Kidney epithelial cell (primary cell): Measurements from ENCODE around the gene TMEM143. TPM values are rescaled to one million over a fixed set of nuclear protein-coding genes. Genes with fewer than 3 reads are reported as not detected.

ENCODE experiments used
- DNase-seq: peaks from one replicate; pipeline ENCODE4 v3.0.0-alpha.2; 2010; ENCODE audit warnings: low read depth
- H3K27me3 ChIP-seq: 2 replicates; pipeline ENCODE4 v1.6.0; 2011; ENCODE audit warnings: low read length; ENCODE audit not compliant: control insufficient read depth, insufficient read depth
- H3K36me3 ChIP-seq: 2 replicates; pipeline ENCODE4 v1.5.1; 2011; ENCODE audit warnings: low read length; ENCODE audit not compliant: control insufficient read depth, insufficient read depth
- H3K4me3 ChIP-seq: 2 replicates; pipeline ENCODE4 v1.5.1; 2011; ENCODE audit warnings: low read depth, mild to moderate bottlenecking, control low read depth, low read length
- total RNA-seq: library from RNA; depleted of rRNA; stranded (reverse); fragments of >200 nt; gene quantifications from 2 replicates; pipeline ENCODE4 v1.2.3, GENCODE V29; 2015
- TF ChIP-seq, protein P1 (sequence below): IDR thresholded peaks from 2 replicates; pipeline ENCODE4 v1.5.1; 2011; ENCODE audit warnings: mild to moderate bottlenecking, moderate library complexity, low read length, control low read depth, inconsistent platforms; ENCODE audit not compliant: insufficient read depth, poor library complexity, severe bottlenecking

The TMEM143 gene
- total RNA-seq, 1 donor from 2014 or later = 4.4 TPM

DNA sequence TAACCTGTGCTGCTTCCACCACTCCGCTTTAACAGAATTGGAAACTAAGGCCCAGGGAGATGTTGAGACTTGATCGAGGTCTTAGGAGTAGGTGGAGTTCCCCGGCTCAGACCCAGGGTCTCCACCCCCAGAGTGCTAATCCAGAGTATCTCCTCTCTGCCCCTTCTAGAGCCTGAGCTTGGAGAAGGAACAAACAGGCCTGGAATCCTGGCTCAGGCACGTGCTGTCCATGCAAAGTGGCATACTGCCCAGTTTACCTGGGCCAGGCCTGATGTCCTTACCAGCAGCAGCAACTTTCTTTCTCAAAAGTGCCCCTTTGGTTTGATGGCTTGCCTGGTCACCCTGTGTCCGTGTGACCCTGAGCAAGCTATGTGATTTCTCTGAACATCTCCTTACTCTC, 4.1 kb upstream of the TMEM143 start:
- DNase-seq = no peak
- Histone ChIP-seq H3K27me3 (no peaks in the 10 kb centered on the region), H3K4me3 (no peak overlapping the region), H3K36me3 (no peaks in the 10 kb centered on the region)
- TF ChIP-seq, protein P1, sequence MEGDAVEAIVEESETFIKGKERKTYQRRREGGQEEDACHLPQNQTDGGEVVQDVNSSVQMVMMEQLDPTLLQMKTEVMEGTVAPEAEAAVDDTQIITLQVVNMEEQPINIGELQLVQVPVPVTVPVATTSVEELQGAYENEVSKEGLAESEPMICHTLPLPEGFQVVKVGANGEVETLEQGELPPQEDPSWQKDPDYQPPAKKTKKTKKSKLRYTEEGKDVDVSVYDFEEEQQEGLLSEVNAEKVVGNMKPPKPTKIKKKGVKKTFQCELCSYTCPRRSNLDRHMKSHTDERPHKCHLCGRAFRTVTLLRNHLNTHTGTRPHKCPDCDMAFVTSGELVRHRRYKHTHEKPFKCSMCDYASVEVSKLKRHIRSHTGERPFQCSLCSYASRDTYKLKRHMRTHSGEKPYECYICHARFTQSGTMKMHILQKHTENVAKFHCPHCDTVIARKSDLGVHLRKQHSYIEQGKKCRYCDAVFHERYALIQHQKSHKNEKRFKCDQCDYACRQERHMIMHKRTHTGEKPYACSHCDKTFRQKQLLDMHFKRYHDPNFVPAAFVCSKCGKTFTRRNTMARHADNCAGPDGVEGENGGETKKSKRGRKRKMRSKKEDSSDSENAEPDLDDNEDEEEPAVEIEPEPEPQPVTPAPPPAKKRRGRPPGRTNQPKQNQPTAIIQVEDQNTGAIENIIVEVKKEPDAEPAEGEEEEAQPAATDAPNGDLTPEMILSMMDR = no peak

DNA sequence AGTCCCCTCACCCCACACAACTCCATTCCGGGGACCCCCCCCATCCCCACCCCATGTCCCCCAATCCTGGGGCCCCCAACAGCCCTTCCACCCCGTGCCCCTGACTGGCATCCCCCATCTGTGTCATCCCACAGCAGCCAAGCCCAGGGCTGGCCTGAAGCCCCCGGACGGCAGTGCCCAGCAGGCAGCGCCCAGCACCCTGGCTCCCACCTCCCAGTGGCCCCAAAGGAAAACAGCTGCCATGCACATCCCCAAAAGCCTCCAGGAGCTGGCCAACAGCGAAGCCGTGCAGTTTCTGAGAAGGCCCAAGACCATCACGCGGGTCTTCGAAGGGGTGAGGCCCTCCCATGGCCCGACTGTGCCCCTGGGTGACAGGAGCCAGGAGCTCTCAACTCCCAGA, 1.9 kb upstream of the TMEM143 start:
- TF ChIP-seq, protein P1 = no peak
- DNase-seq = no peak
- Histone ChIP-seq H3K36me3 (no peaks in the 10 kb centered on the region), H3K4me3 (no peak overlapping the region), H3K27me3 (no peaks in the 10 kb centered on the region)

DNA sequence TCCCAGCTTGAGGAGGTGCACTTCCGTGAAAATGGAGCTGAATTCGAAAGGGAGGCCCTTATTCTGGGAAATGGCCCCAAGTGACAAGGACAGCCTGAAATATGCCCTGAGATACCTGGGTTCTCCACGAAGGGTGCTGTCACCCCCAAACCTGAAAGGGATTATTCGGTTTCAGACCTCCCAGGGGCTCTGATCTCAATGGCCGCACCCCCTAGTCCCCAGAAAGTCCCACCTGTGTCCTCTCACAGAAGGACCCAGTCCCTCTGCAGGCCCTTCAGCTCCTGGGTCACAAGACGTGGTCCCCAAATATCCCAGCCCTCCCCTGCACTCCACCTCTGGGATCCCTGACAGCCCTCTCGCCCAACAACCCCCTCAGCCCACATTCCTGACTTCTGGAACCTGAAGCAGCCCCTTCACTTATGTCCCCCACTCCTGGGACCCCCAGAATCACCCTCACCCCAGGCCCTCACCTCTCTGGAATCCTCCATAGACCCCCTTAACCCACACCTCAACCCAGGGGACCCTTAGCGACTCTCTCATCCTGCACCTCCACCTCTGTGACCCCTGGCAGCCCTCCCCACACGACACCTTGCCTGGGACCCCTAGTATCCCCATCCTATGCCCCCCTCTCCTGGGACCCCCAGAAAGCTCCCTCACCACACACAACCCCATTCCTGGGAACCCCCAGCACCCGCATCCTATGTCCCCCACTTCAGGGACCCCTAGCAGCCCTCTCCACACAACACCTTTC, 1.0 kb upstream of the TMEM143 start:
- Histone ChIP-seq H3K27me3 (no peaks in the 10 kb centered on the region), H3K36me3 (no peaks in the 10 kb centered on the region), H3K4me3 (peak overlapping the region; percentile 17)
- no peak for DNase-seq
- TF ChIP-seq, protein P1 = no peak

DNA sequence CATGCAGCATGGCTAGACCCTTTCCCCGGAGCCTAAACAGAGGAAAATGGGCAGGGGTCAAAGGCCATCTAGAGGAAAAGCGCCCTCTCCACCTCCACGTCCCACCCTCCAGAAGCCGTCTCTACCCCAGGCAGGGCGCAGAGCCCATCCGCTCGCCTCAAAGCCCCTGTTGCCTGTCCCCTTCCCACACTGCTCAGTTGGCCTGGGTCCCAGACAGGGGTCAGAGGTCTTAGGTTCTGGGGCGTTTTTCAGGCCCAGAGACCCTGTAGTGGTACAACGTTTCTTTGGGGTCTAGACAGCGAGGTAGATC, 285 bp downstream of the TMEM143 start:
- Histone ChIP-seq H3K36me3 (no peaks in the 10 kb centered on the region), H3K4me3 (peak overlapping the region; percentile 47), H3K27me3 (no peaks in the 10 kb centered on the region)
- no peak for DNase-seq
- TF ChIP-seq, protein P1 = no peak

DNA sequence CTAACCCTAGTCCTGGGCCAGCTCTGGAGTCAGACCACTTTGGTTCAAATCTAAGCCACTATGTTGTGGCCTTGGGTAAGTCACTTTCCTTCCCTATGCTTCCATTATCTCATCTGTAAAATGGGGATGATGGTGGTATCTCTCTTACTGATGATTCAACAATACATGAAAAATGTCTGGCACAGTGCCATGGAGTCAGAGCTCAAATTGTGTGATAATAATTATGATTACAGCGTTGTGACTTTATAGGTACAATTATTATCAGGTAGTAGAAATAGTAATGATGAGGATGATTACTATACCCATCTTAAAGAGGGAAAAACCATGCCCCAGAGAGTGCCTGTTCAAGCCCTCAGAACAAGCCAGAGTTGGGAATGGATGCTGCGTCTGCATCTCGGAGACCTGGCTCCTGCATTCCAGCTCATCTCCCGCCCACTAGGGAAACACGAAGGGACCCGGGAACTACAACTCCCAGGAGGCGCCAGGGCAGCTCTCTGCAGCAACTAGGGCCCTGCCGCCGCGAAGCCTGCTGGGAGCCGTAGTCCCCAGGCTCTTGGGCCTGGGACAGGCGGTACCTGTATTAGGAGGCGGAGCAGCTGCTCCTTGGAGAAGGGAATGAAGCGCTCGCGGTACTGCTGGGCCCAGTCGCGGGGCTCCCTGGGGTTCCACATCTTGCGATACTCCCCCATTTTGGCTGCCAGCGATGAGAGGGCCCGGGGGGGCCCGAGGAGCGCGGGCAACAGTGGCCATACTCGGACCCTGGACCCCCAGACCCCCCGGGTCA, 832 bp downstream of the TMEM143 start:
- no peaks in the 10 kb centered on the region for H3K36me3 ChIP-seq
- peak overlapping the region; percentile 47 for H3K4me3 ChIP-seq
- peak; percentile 75 for DNase-seq
- no peaks in the 10 kb centered on the region for H3K27me3 ChIP-seq
- TF ChIP-seq, protein P1 = no peak
